Muscle layer of duodenum (tissue), 2 donors: ENCODE measurements around the gene PKDCC.

Experiments used
- H3K27ac ChIP-seq: one replicate; pipeline ENCODE4 v1.7.0; 2013; ENCODE audit warnings: mild to moderate bottlenecking, low read length
- H3K27me3 ChIP-seq: one replicate; pipeline ENCODE4 v1.7.0; 2013; ENCODE audit warnings: low read depth, mild to moderate bottlenecking, control low read depth, low read length
- H3K36me3 ChIP-seq, 2 donors: one replicate each; pipeline ENCODE4 v1.7.0; 2013; ENCODE audit warnings: low read length in 2 of 2, control low read depth in 1 of 2, mild to moderate bottlenecking in 1 of 2; ENCODE audit not compliant: insufficient read depth in 2 of 2, control insufficient read depth in 1 of 2
- H3K4me1 ChIP-seq, 2 donors: one replicate each; pipeline ENCODE4 v1.7.0; 2013; ENCODE audit warnings: low read length in 2 of 2, mild to moderate bottlenecking in 2 of 2, control low read depth in 1 of 2, moderate library complexity in 1 of 2; ENCODE audit not compliant: insufficient read depth in 2 of 2, control insufficient read depth in 1 of 2
- H3K4me3 ChIP-seq, 2 donors: one replicate each; pipeline ENCODE4 v1.7.0; 2013; ENCODE audit warnings: low read length in 2 of 2, low read depth in 1 of 2, mild to moderate bottlenecking in 1 of 2
- H3K9me3 ChIP-seq, 2 donors: one replicate each; pipeline ENCODE4 v1.7.0; 2013; ENCODE audit warnings: low read length in 2 of 2, control low read depth in 1 of 2, mild to moderate bottlenecking in 1 of 2; ENCODE audit not compliant: control insufficient read depth in 1 of 2
- donor health status: healthy.

Gene PKDCC

DNA sequence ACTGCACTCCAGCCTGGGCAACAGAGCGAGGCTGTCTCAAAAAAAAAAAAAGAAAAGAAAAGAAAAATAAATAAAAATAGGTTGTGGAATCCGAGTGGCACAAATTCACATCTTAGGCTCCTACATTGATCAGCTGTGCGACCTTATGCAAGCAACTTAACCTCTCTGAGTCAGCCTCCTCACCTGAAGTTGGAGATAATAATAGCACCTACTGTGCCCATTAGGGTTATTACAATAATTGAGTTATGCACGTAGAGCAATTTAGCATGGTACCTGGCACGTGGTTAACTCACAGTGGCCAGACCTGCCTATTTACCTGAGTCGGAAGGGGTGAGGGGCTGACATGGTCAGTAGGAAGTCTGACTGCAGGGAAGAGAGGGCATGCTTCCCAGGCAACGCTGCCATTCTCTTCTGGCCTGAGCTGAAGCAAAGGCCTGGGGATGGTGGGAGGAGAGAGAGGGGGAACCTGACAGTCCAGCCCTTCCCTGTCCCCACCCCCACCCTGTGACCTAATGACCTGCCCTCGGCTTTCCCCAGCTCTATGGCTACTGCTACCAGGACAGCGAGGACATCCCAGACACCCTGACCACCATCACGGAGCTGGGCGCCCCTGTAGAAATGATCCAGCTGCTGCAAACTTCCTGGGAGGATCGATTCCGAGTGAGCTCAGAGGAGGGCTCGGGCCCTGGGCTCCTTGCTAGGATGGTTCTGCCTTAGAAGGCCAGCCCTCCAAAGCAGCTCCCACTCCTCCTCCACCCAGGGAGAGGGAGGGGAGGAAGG is 5.1 kb downstream of the PKDCC start:
- H3K27ac ChIP-seq, result peak overlapping the region; percentile 92
- peaks cover 31 to 54% of the 10 kb centered on the region in 2 donors for H3K4me1 ChIP-seq
- H3K4me3 ChIP-seq, result peak overlapping the region; percentile 26 to 48
- H3K27me3 ChIP-seq, result no peaks in the 10 kb centered on the region
- H3K36me3 ChIP-seq, result peaks cover 23 to 24% of the 10 kb centered on the region in 2 donors
- no peaks in the 10 kb centered on the region for H3K9me3 ChIP-seq

DNA sequence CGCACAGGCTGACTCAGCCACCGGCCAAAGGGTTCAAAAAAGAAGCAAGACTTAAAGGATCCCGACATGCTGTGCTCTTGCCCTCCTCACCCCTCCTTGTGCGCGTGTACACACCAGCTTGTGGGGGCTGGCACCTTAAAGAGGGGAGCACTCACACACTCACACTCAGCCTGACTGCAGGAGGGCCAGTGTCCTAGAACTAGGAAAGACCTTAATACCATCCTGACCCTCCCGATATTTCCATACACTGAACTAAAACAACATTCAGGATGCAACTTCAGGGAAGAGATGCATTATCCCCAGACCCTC is 5.6 kb downstream of the PKDCC start:
- Histone ChIP-seq H3K27me3 (no peaks in the 10 kb centered on the region), H3K4me1 (peaks cover 31 to 54% of the 10 kb centered on the region in 2 donors), H3K9me3 (no peaks in the 10 kb centered on the region), H3K4me3 (peak overlapping the region in 1 of 2 donors; percentile 48), H3K27ac (peak overlapping the region; percentile 92), H3K36me3 (peaks cover 26% of the 10 kb centered on the region in 2 donors)

DNA sequence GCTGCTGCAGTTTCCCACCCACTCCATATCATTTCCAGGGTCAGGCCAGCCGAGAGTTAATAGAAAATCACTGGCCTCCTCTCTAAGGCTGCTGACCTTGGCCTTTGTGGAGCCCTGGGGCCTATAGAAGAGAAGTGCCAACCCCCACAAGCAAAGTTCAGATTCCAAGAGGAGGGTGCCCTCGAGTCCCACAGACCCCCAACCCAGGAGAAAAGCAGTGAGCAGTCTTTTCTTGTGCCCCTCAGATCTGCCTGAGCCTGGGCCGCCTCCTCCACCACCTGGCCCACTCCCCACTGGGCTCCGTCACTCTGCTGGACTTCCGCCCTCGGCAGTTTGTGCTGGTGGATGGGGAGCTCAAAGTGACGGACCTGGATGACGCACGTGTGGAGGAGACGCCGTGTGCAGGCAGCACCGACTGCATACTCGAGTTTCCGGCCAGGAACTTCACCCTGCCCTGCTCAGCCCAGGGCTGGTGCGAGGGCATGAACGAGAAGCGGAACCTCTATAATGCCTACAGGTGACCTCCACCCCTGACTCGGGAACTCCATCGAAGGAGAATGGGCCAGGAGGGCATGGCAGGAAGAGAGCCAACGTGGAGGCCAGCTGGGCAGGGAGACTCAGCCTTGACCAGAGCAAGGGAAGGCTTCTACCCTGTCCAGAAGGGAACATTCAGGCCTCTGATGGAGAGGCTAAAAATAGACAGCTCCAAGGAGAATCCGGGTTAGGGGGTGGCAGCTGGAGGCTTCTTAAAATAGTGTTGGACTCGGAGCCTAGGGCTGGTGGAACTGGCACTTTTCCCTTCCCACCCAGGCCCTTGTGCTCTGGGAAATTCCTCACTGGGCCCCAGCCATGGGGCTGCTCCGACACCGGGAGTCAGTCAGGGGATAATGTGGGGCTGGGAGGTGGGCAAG is 6.2 kb downstream of the PKDCC start:
- Histone ChIP-seq H3K4me3 (peak overlapping the region in 1 of 2 donors; percentile 48), H3K36me3 (peaks cover 32% of the 10 kb centered on the region in 2 donors)

DNA sequence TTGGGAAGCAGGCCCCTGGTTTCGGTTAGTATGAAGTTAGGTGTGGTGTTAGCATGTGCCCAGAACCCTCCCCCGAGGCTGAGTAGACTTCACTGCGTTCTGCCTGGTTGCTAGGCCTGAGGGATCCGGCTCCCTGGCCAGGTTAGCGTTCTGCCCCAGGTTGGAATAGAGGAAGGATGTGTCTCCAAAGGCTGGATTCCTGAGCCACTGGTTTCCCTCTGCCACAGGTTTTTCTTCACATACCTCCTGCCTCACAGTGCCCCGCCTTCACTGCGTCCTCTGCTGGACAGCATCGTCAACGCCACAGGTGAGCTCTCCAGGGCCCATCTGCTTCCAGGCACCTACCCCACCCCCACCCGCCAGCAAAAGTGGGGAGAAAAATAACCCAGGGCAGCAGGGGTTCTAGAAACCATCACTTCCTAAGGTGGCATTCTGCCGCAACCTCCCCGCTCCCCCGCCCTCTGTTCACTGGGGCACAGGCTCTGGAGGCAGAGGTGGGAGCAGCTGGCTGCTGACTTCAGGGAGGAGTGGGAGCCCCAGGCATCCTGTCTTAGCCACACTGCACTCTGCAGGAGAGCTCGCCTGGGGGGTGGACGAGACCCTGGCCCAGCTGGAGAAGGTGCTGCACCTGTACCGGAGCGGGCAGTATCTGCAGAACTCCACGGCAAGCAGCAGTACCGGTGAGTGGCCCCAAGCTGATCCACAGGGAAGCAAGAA is 7.1 kb downstream of the PKDCC start:
- Histone ChIP-seq H3K4me3 (no peak overlapping the region), H3K27ac (peak overlapping the region; percentile 92), H3K9me3 (no peaks in the 10 kb centered on the region), H3K36me3 (peaks cover 36 to 38% of the 10 kb centered on the region in 2 donors), H3K4me1 (peaks cover 36 to 51% of the 10 kb centered on the region in 2 donors), H3K27me3 (no peaks in the 10 kb centered on the region)

More for the DNA sequence above, 6.2 kb downstream of the PKDCC start:
- H3K27ac ChIP-seq, result peak overlapping the region; percentile 92
- no peaks in the 10 kb centered on the region for H3K27me3 ChIP-seq
- H3K9me3 ChIP-seq, result no peaks in the 10 kb centered on the region
- peaks cover 31 to 54% of the 10 kb centered on the region in 2 donors for H3K4me1 ChIP-seq

DNA sequence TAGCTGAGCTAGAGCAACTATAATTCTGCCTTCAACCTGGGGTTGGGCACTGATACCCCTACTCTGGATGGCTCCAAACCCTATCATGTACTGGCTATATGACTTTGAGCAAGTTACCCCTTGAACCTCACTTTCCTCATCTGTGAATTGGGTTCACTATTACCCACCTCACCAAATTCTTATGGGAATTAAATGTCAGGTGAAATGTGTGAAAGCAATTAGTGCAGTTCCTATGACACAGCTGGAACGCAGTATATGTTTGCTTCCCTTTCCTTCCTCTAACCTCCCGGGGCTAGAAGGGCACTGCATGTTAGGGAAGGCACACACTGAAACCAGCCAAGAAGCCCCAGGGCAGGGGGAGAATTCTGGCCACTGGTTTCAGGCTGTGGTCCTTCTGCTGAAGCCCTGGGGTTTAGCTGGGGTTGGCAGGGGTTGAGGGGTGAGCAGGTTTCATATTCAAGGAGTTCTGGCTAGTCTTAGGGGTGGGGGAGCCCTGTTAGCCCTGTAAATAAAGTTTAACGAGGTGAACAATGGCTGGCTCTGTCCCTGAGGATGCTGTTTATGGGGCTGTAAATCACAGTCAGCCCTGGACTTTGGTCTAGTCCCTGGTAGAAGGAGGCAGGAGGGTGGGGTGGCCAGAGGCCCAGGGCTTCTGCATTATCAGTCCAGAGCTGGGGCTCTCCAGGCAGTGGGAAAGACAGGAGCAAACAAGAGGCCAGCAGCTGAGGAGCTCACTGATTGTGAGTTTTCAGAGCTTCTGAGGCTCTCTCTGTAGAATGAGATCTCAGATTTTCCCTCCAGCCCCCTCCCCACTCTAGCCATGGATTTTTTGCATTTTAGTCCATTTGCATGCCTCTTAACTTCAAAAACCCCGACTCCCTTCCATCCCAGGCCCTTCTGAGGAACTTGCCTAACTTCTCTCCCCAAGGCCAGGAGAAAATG is 8.0 kb downstream of the PKDCC start:
- no peaks in the 10 kb centered on the region for H3K27me3 ChIP-seq
- no peaks in the 10 kb centered on the region for H3K9me3 ChIP-seq
- H3K27ac ChIP-seq, result peak overlapping the region; percentile 92
- H3K4me3 ChIP-seq, result no peak overlapping the region
- H3K36me3 ChIP-seq, result peaks cover 36 to 38% of the 10 kb centered on the region in 2 donors
- H3K4me1 ChIP-seq, result peaks cover 46 to 54% of the 10 kb centered on the region in 2 donors

DNA sequence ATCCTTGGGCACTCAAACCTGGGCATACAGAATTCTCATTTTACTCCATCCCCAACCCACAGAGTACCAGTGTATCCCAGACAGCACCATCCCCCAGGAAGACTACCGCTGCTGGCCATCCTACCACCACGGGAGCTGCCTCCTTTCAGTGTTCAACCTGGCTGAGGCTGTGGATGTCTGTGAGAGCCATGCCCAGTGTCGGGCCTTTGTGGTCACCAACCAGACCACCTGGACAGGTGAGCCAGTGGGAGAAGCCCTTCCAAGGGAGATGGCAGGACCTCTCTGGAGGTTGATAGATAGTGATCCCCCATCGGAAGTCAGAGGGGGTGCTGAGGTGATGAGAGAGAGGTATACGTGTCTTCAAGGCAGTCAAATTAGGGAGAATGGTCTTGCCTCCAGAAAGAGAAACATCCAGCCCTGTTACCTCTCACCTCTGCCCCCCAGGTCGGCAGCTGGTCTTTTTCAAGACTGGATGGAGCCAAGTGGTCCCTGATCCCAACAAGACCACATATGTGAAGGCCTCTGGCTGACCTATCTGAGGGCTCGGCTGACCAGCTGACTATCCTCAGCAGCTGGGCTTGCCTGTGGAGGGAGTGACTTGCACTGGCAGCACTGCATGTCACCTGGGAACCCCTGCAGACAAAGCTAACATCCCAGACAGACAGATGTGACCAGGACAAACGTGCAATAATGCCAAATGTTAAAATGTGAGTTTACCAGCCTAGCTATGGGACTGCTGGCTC is 9.5 kb downstream of the PKDCC start:
- Histone ChIP-seq H3K27ac (peak overlapping the region; percentile 47), H3K27me3 (no peaks in the 10 kb centered on the region), H3K9me3 (no peaks in the 10 kb centered on the region), H3K4me3 (no peak overlapping the region), H3K36me3 (peaks cover 36 to 38% of the 10 kb centered on the region in 2 donors), H3K4me1 (peaks cover 48 to 50% of the 10 kb centered on the region in 2 donors)

DNA sequence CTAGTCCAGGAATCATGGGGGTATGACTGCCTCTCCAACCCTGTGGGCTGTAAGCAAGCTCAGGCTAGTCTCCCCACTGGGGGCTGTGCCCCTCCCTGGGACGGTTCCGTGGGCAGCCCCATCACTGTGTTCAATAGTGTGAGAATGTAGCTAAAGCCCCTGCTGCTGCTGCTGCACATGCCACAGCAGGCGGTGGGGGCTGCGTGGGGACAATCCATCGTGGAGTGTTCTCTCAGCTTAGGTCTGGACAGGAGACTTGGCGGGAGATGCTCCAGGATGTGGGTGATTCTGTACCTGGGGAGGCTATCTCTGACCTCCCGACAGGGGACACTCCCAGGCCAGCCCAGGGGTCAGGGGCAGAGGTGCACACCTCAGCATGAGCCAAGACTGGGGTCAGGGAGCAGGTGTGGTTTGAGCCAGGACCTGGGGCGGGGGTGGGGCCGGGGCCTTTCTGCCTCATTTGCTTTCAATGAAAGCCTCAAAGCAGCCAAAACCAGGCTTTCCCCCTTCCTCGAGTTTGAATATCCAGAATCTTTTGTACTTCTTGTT is 10.2 kb downstream of the PKDCC start:
- H3K27ac ChIP-seq, result peak overlapping the region; percentile 47
- H3K4me3 ChIP-seq, result no peak overlapping the region

DNA sequence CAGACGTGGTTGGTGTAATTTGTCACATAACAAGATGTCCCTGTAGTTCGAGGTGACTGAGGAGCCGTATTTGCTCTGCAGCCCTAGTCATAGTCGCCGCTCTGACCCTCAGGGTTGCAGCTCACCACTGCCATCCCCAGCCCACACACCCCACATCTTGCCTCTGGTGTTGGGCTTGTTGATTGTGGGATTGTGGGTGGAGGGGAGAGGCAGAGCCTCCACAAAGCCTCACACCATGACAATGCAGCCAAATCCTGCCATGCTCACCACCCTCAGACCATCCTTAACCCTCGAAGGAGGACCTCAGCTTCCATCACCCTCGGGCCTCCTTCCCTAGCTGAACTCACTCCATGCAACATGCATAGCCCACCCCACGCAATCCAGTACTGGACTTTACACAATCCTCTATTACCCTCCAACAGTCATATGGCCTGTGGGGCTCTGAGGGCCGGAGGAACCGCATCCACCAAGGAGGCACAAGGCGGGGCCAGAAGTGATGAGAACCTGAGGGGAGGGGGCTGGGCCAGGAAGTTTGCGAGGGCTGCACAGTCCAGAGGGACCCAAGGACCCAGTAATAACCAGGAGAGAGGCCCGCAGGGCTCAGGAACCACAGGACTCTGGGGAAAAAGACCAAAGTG is 11.6 kb downstream of the PKDCC start:
- Histone ChIP-seq H3K4me3 (no peak overlapping the region), H3K9me3 (no peaks in the 10 kb centered on the region), H3K27ac (peak overlapping the region; percentile 76), H3K27me3 (no peaks in the 10 kb centered on the region), H3K4me1 (peaks cover 32 to 34% of the 10 kb centered on the region in 2 donors), H3K36me3 (peaks cover 36 to 38% of the 10 kb centered on the region in 2 donors)

More for the DNA sequence above, 10.2 kb downstream of the PKDCC start:
- peaks cover 36 to 38% of the 10 kb centered on the region in 2 donors for H3K36me3 ChIP-seq
- no peaks in the 10 kb centered on the region for H3K9me3 ChIP-seq
- peaks cover 45 to 46% of the 10 kb centered on the region in 2 donors for H3K4me1 ChIP-seq
- H3K27me3 ChIP-seq, result no peaks in the 10 kb centered on the region

DNA sequence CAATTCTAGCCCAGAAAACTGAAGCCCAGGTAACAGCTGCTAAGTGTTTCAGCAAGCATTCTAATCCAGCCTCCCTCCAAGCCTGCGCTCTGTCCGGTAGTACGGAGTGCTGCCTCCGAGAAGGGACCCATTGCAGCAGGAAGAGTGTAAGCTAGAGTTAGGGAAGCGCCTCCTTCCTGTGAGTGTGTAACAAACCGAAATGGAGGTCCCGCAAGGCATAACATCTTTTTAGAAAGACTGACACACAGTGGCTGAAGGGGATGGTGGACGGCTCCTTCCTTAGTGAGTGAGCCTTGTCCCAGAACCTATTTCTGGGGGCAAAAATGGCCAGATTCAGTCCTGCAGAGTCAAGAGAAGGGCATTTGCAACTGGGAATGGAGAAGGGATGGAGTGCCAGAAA is 12.2 kb downstream of the PKDCC start:
- Histone ChIP-seq H3K4me1 (peaks cover 26 to 28% of the 10 kb centered on the region in 2 donors), H3K4me3 (no peak overlapping the region), H3K27me3 (no peaks in the 10 kb centered on the region), H3K9me3 (no peaks in the 10 kb centered on the region), H3K36me3 (peaks cover 36% of the 10 kb centered on the region in 2 donors), H3K27ac (peak overlapping the region; percentile 76)
